A673 (cell line): Measurements from ENCODE around the gene RNF223. TPM values are rescaled to one million over a fixed set of nuclear protein-coding genes. Genes with fewer than 3 reads are reported as not detected.

Source experiments
- BruUV-seq: library from RNA; stranded (reverse); fragments of 400-500 nt; replicated peaks from 2 replicates; lab custom pipeline; 2021; lab: Mats Ljungman, UMichigan
- CTCF ChIA-PET: fragments of 300-600 bp; sonication (Branson Sonifier 250); formaldehyde crosslinking; loops from one replicate; lab custom pipeline; 2022; ENCODE audit warnings: antibody characterized with exemption; lab: Charles Lee
- POLR2A ChIA-PET: fragments of 300-600 bp; sonication (Branson Sonifier 250); formaldehyde crosslinking; loops from one replicate; lab custom pipeline; 2022; ENCODE audit warnings: antibody characterized with exemption; ENCODE audit not compliant: low non-redundant PET; lab: Charles Lee
- DNase-seq: peaks from one replicate; pipeline ENCODE4 v3.0.0-alpha.2; 2015; ENCODE audit warnings: low spot score
- H3K27ac ChIP-seq: fragments of 200-600 bp; sonication (generic); 2 replicates; pipeline ENCODE4 v1.5.1; 2016; ENCODE audit warnings: mixed run types, low read depth, mild to moderate bottlenecking, mixed read lengths, antibody characterized with exemption, low read length; ENCODE audit not compliant: poor library complexity, severe bottlenecking
- H3K27me3 ChIP-seq: fragments of 200-600 bp; sonication (generic); replicated peaks from 2 replicates; pipeline ENCODE4 v1.6.1; 2017; ENCODE audit warnings: mixed run types, low read depth, mild to moderate bottlenecking, mixed read lengths, antibody characterized with exemption, low read length; ENCODE audit not compliant: insufficient read depth, poor library complexity
- H3K36me3 ChIP-seq: fragments of 200-600 bp; sonication (generic); 2 replicates; pipeline ENCODE4 v1.6.1; 2016; ENCODE audit warnings: mixed run types, mild to moderate bottlenecking, mixed read lengths, antibody characterized with exemption, low read length; ENCODE audit not compliant: insufficient read depth, poor library complexity, severe bottlenecking
- H3K4me1 ChIP-seq: fragments of 200-600 bp; sonication (generic); 2 replicates; pipeline ENCODE4 v1.6.1; 2017; ENCODE audit warnings: mixed run types, mild to moderate bottlenecking, mixed read lengths, antibody characterized with exemption, low read length; ENCODE audit not compliant: insufficient read depth, poor library complexity, severe bottlenecking
- H3K4me3 ChIP-seq: fragments of 200-600 bp; sonication (generic); 2 replicates; pipeline ENCODE4 v1.5.1; 2016; ENCODE audit warnings: low read depth, mixed run types, mild to moderate bottlenecking, mixed read lengths, low read length; ENCODE audit not compliant: poor library complexity, severe bottlenecking
- H3K9me3 ChIP-seq: fragments of 200-600 bp; sonication (generic); 2 replicates; pipeline ENCODE4 v1.6.1; 2016; ENCODE audit warnings: mixed run types, low read depth, mild to moderate bottlenecking, mixed read lengths, antibody characterized with exemption, low read length; ENCODE audit not compliant: poor library complexity, severe bottlenecking
- EZH2 ChIP-seq: fragments of 200-600 bp; sonication (generic); IDR thresholded peaks from 2 replicates; pipeline ENCODE4 v1.6.1; 2017; ENCODE audit warnings: borderline replicate concordance, low read depth, mild to moderate bottlenecking, mixed read lengths, antibody characterized with exemption, low read length; ENCODE audit not compliant: poor library complexity, severe bottlenecking
- intact Hi-C: fragments of 100-400 bp; cut with micrococcal nuclease; formaldehyde crosslinking; loops from one replicate; pipeline ENCODE4 v1.10.0; 2022; ENCODE audit not compliant: unreplicated experiment
- total RNA-seq: library from RNA; stranded (reverse); gene quantifications from 2 replicates; pipeline ENCODE4 v1.2.3, GENCODE V29; 2021
- TF ChIP-seq, protein P1 (sequence below): fragments of 300-800, 200-600 bp; sonication (generic); conservative IDR thresholded peaks from 2 replicates; pipeline ENCODE4 v1.5.1; 2017; ENCODE audit warnings: low read depth, mild to moderate bottlenecking, antibody characterized with exemption, low read length, moderate library complexity, mixed read lengths

Gene RNF223
- total RNA-seq, 1 experiment from 2014 or later, result not detected

DNA sequence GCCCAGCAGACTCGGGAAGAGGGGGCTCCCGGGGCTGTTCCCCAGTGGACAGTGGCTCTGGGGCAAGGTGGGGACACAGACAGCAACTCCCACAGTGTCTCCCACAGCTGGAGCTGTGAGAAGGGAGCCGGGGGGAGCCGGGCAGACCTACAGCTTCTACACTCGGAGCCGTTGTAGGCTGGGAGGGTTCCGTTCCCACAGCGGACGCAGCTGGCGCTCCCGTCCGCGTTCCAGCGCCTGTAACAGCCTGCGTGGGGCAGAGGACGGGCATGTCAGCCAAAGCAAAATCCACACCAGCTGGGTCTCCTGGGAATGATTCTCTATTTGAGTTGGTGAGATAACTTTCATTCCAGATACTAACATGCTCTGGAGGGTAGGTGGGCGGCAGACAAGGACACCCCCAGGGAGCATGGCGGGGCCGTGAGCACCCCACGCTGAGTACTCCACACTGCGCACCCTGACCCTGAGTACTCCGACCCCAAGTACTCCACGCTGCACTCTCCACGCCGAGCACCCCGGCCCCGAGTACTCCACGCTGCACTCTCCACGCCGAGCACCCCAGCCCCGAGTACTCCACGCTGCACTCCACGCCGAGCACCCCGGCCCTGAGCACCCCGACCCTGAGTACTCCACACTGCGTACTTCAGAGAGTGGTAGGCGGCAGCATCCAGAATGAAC is 13.4 kb upstream of the RNF223 start:
- CTCF ChIA-PET, result no interaction called here
- no peaks in the 10 kb centered on the region for H3K27me3 ChIP-seq
- no TSS peak for BruUV-seq
- H3K9me3 ChIP-seq, result no peaks in the 10 kb centered on the region
- no peak overlapping the region for H3K4me3 ChIP-seq
- H3K4me1 ChIP-seq, result no peaks in the 10 kb centered on the region
- H3K36me3 ChIP-seq, result no peaks in the 10 kb centered on the region
- H3K27ac ChIP-seq, result no peak overlapping the region
- intact Hi-C loops, result no loop called here
- TF ChIP-seq EZH2, result no peak
- TF ChIP-seq, protein P1, sequence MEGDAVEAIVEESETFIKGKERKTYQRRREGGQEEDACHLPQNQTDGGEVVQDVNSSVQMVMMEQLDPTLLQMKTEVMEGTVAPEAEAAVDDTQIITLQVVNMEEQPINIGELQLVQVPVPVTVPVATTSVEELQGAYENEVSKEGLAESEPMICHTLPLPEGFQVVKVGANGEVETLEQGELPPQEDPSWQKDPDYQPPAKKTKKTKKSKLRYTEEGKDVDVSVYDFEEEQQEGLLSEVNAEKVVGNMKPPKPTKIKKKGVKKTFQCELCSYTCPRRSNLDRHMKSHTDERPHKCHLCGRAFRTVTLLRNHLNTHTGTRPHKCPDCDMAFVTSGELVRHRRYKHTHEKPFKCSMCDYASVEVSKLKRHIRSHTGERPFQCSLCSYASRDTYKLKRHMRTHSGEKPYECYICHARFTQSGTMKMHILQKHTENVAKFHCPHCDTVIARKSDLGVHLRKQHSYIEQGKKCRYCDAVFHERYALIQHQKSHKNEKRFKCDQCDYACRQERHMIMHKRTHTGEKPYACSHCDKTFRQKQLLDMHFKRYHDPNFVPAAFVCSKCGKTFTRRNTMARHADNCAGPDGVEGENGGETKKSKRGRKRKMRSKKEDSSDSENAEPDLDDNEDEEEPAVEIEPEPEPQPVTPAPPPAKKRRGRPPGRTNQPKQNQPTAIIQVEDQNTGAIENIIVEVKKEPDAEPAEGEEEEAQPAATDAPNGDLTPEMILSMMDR, result no peak
- POLR2A ChIA-PET, result no interaction called here
- no peak for DNase-seq

DNA sequence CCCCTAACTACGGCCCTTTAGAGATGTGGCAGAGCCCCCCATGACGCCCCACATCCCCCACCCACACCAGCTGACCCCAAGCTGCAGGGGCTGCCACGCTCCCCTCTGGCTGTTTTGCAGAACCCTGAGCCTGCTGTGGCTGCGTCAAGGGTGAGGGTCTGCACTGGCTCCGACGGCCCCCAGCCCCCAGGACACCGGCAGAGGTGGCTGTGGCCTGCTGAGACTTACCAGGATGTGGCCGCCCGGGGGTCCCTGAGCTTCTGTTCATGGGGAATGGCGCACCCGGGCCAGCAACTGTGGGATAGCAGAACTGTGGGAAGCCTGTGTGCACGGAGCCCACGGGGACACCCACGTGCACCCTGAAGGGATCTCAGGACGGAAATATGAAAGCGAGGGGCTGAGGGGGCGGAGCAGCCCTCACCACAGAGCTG is 12.8 kb upstream of the RNF223 start:
- H3K4me1 ChIP-seq, result no peaks in the 10 kb centered on the region
- DNase-seq, result no peak
- POLR2A ChIA-PET, result no interaction called here
- CTCF ChIA-PET, result no interaction called here
- no peak overlapping the region for H3K4me3 ChIP-seq
- no peaks in the 10 kb centered on the region for H3K27me3 ChIP-seq
- H3K27ac ChIP-seq, result no peak overlapping the region
- BruUV-seq, result no TSS peak
- no peak for TF ChIP-seq EZH2
- TF ChIP-seq, protein P1, result no peak
- H3K36me3 ChIP-seq, result no peaks in the 10 kb centered on the region
- intact Hi-C loops, result no loop called here
- H3K9me3 ChIP-seq, result no peaks in the 10 kb centered on the region

DNA sequence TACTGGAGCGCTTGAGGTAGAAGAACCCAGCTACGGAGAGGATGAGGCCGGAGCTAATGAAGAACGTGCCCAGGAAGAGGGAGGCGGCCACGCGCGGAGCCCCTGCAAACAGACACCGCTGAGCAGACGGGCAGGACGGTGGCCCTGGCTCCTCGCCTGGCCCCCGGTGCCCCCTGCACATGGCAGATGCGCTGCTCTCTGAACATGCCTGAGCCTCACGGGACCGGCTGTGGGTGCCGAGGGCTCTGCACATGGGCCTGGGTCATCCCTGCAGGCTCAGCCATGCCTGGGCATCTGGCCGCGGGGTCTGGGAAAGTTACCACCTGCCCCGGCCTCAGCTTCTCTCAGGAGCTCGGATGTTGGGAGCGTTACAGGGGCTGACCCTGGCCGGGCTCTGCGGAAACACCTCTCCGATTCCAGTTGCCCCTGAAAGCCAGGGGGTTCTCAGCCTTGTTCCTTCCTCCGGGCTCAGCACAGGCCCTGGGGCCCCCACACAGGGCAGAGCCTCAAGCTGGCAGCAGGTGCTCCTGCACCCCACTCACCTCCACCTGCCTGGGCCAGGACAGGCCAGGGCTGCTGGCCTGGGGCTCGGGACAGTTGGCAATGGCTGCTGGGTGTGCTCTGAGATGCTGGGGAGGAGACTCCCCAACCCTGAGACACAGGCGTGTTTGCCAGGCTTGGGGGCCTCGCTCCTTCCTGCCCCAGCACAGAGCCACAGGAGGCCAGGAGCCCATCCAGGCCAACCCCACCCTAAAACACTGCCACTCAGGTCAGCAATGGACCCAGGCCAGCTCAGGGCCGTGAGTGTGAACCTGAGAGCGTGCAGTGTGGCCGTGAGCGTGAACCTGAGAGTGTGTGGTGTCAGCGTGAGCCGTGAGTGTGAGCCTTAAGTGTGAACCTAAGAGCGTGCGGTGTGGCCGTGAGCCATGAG is 12.1 kb upstream of the RNF223 start:
- ChIA-PET CTCF (no interaction called here), POLR2A (no interaction called here)
- H3K27me3 ChIP-seq, result no peaks in the 10 kb centered on the region
- intact Hi-C loops, result no loop called here
- H3K4me3 ChIP-seq, result no peak overlapping the region
- TF ChIP-seq, protein P1, result no peak
- no peak for TF ChIP-seq EZH2
- no peaks in the 10 kb centered on the region for H3K9me3 ChIP-seq
- H3K27ac ChIP-seq, result no peak overlapping the region
- no peaks in the 10 kb centered on the region for H3K4me1 ChIP-seq
- H3K36me3 ChIP-seq, result no peaks in the 10 kb centered on the region
- BruUV-seq, result no TSS peak
- DNase-seq, result no peak
